Uterus (tissue), 2 donors: ENCODE measurements around the gene COMMD8.

Source experiments
- CTCF ChIP-seq, 4 experiments: fragments of 200-600 bp in 2 of 4; fragments of 450-650 bp in 2 of 4; sonication (generic) in 2 of 4; IDR thresholded peaks; one replicate each; pipeline ENCODE4 v1.5.1; 2016 to 2019; ENCODE audit warnings: antibody characterized with exemption in 4 of 4, mild to moderate bottlenecking in 2 of 4, moderate library complexity in 1 of 4
- POLR2A ChIP-seq, 2 donors: fragments of 450-650 bp; IDR thresholded peaks; one replicate each; pipeline ENCODE4 v1.6.1; 2016; ENCODE audit warnings: antibody characterized with exemption in 2 of 2, mild to moderate bottlenecking in 1 of 2, moderate library complexity in 1 of 2

DNA sequence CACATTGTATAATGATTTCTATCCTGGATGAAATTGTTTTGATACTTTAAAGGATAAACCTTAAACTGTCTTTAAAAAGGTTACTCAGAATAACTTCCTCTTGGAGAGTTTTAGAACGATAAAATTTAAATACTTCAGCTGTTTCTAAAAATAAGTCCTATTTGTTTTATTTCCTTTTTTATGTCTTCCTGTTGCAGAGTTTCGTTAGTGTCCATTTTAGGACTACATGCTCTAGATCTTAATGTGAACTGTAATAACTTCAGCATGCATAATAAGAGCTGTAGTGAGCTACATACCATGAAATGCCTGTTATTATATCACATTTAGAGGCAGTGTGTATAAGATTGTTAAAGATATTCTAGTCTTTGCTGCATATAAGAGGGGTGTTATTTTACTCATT lies 36.2 kb upstream of the COMMD8 start:
- no peak for TF ChIP-seq CTCF (IDR thresholded peaks at IDR 0.05)
- no peak for TF ChIP-seq POLR2A (IDR thresholded peaks at IDR 0.05)
